GM13977 (cell line): ENCODE results near the gene TMEM135.

ENCODE experiments used
- DNase-seq: peaks from one replicate; pipeline ENCODE4 v3.0.0; 2012; ENCODE audit warnings: low spot score
- CTCF ChIP-seq: IDR thresholded peaks from 2 replicates; pipeline ENCODE4 v1.5.1; 2012; ENCODE audit warnings: mild to moderate bottlenecking, control low read depth; ENCODE audit not compliant: insufficient read depth; ENCODE audit errors: extremely low read depth, missing control alignments
- in situ Hi-C: fragments of 300-500 bp; cut with MboI; formaldehyde crosslinking; loops from one replicate; pipeline ENCODE4 v1.12.0; 2022; ENCODE audit warnings: low sequenced_read_pairs, low pct_unique_long_range_greater_than_20kb, mixed read lengths, inconsistent platforms; ENCODE audit not compliant: unreplicated experiment

Gene TMEM135

GRCh38 chr11:87347854-87348253, 310.1 kb downstream of the TMEM135 start:
- in situ Hi-C loops, result no loop called here
- DNase-seq, result no peak
- TF ChIP-seq CTCF, result no peak

- in situ Hi-C loops, result no loop called here
- no peak for DNase-seq
- TF ChIP-seq CTCF, result no peak
These were observed 313.9 kb downstream of the TMEM135 start for GRCh38 chr11:87351676-87352075.

GRCh38 chr11:87352759-87353707, 315.3 kb downstream of the TMEM135 start:
- in situ Hi-C loops, result no loop called here
- peak; percentile 82 for DNase-seq
- TF ChIP-seq CTCF, result peak; percentile 99

- in situ Hi-C loops, result no loop called here
- TF ChIP-seq CTCF, result no peak
These were observed 316.1 kb downstream of the TMEM135 start for GRCh38 chr11:87353771-87354345.

GRCh38 chr11:87355596-87355995, 317.9 kb downstream of the TMEM135 start:
- in situ Hi-C loops, result no loop called here
- no peak for TF ChIP-seq CTCF
- DNase-seq, result no peak

More at GRCh38 chr11:87353771-87354345, 316.1 kb downstream of the TMEM135 start:
- no peak for DNase-seq

- no peak for DNase-seq
- no peak for TF ChIP-seq CTCF
- in situ Hi-C loops, result no loop called here
These were observed 318.7 kb downstream of the TMEM135 start for GRCh38 chr11:87356428-87356827.
